Colon (tissue), 2 donors: ENCODE measurements around the gene ITPK1.

Experiments used
- FAIRE-seq: peaks from 2 replicates; lab custom pipeline; 2012; peaks lifted over from hg19 to GRCh38; lab: Jason Lieb, UNC
- donor health status: control.
- donor health status: control.

ITPK1 gene

GRCh38 chr14:92888896-92889295 lies 226.8 kb downstream of the ITPK1 start:
- FAIRE-seq = no peak

GRCh38 chr14:92887157-92887556 lies 228.6 kb downstream of the ITPK1 start:
- FAIRE-seq = no peak
